Measurements from ENCODE around the gene ISLR.
"Not testable (repeated sequence)": the region's sequence is repeated elsewhere in the genome, so short reads cannot be mapped to it uniquely, and the experiment has no call there.

ISLR gene

DNA sequence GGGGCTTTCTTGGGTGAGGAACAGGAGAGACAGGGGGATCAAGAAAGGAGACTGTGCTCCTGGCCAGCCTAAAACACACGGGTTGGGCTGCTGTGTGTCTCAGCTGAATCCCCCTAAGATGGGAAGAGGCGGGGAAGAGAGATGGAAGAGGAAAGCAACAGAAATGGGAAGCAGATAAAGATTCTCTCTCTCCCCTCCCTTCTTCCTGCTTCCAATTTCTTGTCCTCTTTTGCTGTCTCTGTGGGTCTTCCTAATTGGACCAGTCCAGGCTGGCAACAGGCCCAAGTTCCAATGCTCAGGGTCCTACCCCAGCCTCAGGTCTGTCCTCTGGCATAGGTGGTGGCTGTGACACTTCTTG is 36.0 kb upstream of the ISLR start:
- DNase-seq, result no peak

DNA sequence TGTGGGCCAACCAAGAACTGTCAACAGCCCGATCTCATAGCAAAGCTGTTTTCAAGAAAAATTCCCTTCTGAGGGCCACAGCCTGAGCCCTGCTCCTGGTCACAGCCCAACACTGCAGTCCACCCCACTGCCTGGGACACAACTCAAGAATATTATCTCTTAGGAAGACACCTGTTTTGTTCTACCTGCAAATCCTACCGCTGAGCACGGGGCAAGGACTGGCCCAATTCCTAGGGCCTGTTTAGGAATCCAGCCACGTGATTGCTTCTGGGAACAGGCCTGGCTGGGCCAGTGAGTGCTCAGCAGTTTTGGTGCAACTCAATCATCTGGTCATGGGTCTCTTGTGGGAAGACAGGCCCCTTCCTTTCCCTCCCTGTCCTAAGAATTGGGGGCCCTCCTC is 34.9 kb upstream of the ISLR start:
- DNase-seq, result no peak

DNA sequence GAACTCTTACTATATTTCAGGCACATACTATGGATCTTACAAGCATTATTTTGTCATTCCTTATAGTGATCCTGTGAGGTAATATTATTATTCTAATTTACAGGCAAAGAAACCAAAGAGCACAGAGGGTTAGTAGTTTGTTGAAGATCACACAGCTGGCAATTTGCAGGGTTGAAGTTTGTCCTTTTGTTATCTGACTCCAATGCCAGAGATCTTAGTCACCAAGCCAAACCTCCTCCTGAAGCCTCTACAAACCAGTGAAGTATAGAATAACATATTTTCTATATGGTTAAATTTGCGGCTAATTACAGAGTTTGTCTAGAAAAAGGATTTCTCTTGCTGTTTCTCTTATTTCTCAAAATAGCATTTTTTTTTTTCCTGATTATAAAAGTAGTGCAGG is 31.9 kb upstream of the ISLR start:
- no peak for DNase-seq

DNA sequence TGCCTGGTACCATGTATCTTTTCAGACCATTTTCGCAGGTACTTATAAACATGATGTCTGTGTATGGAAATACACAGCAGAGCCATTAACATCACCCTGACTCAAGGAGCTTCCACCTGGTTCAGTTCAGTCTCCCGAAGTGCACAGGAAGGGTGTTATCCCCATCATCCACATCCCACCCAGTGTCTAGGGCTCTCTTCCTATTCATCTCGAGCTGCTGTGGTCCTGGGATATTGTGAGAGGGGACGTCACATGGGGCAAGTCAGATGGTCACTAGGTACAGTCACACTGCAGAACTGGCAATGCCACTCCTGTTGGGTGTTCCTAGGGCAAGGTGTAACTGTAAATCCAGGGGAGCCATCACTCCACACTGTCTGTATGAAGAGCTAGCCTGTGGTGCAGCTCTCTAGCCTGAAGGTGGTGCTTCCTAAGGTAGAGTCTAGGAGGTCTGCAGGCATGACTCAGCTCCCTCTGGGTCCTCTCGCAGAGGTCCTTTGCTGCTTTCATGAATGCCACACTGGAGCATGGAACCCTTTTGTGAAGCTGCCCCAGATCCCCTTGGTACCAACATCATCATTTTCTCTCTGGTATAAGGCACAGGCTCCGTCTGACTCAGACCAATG is 29.2 kb upstream of the ISLR start:
- DNase-seq, result no peak

DNA sequence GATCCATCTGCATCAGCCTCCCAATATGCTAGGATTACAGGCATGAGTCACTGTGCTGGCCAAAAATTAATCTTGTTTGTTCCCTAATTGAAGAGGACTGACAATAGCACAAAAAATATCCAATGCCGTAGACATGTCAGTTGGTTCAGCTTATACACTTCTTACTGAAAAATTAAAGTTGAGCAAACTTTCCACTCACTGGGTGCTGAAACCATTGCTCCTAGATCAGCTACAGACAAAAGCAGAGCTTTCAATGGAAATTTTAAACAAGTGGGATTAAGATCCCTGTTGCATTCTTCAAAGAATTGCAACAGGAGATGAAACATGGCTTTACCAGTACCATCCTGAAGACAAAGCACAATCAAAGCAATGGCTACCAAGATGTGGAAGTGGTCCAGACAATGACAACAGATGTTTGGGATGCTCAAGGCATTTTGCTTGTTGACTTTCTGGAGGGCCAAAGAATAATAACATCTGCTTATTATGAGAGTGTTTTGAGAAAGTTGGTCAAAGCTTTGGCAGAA is 27.2 kb upstream of the ISLR start:
- DNase-seq, result no peak

DNA sequence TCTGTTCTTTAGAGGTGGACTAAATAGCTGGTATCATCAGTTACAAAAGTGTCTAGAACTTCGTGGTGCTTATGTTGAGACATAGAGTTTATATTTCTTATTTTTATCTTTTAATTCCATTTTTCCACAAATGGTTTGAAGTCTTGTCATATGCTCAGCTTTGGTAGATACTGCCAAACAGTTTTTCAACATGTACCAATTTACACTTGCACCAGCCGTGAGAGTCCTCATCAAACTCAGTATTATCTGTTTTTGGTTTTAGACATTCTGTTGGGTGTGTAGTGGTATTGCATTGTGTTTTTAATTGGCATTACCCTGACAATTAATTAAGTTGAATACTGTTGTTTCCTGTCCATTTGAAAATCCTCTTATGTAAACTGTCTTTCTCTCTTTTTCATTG is 26.5 kb upstream of the ISLR start:
- DNase-seq, result no peak

DNA sequence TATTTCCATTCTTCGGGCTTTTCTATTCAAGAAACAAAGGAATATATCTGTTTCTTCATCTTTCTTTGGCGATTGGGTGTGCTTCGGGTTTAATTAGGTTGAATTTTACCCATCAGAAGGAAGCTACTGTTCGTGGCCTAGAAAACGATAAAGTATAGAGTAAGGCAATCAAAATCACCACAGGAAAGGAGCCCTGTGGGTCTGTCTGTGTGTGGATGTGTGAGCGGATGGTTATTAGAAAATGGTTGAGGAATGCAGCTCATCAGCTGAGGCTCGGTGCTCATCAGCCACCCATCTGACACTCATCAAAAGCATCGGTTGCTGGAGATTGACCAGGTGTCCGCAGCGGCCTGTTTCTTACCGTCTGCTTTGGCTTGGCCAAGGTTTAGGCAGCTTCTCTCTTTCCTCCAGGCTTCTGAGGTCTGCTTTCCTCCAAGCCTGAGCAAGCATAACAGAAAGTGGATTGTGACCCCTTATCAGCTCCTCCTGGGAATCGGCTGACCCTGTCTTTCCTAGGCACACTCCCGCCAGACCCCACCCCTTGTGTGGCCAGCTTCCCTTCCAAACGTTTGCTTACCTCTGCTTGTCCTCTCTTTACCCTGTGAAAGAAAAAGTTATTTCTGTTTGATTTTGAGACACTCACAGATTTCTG is 17.6 kb upstream of the ISLR start:
- DNase-seq, result no peak

DNA sequence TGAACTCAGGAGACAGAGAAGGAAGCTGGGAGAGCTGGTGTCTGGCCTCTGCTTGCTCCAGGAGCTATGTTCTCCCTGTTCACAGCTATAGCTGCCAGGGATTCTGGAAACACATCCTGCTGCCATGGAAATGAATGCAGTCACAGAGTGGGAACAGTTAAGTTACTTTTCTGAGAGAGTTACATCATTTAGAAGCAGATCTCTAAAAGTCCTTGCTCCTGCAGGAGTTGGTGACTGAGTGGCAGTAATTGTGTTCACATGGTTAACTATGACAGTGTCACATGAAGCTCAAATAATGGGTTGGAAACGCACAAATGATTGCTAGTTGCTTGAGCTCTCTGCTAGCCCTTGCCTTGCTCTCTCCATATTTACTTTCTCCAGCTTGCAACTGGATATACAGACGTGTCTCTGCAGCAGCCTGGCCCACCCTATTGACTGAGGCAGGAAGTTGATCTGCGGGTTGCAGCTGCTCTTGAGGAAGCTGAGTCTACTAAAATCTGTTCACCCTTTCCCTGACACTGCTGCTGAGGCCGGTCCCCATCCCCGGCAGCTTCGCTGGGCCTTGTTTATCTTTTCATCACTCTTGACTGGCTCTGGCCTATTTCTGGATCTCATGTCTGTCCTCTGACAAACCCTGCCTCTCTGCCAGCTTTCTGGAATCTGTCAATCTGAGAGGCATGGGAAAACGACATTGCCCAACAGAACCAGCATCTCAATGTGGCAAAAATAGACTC is 16.7 kb upstream of the ISLR start:
- DNase-seq, result no peak

DNA sequence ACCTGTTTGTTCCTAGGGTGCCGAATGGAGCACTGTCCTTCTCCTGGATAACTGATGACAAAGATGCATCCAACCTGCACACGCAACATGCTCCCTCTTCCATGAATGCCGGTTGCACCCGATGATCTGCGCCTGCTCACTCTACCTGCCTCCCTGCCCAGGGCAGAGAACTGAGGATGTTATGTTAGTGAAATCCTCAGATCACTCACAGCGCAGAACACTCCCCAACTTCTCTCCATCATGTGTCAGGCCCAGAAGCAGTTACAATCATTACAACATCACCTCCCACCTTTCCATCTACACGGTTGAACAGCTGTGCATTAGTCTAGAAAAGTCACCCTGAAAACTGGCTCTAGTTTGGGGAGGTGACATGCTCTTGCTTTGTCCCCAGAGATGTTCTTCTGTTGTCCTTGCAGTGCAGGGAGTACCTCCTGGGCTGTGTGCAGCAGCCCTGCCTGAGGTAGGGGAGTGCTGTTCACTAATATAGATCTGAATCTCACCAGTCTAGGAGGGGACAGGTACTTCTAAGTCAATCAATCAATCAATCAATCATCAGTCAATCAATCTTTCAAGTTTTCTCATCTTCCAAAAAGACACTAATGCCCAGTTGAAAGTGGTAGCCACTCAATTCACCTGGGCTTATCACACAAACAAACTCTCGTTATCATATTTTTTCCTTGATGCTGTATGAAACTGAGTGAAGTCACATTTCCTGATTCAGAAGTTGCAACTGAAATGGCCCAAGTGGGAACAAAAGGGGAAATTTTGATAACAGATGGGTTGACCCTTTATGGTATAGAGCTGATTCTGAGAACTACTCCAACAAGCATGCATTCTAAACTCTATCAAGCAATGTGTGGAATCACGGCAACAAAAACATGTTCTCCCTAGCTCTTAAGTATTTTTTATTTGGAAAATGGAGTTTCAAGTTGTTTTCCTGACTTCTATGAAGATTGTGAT is 15.4 kb upstream of the ISLR start:
- no peak for DNase-seq

DNA sequence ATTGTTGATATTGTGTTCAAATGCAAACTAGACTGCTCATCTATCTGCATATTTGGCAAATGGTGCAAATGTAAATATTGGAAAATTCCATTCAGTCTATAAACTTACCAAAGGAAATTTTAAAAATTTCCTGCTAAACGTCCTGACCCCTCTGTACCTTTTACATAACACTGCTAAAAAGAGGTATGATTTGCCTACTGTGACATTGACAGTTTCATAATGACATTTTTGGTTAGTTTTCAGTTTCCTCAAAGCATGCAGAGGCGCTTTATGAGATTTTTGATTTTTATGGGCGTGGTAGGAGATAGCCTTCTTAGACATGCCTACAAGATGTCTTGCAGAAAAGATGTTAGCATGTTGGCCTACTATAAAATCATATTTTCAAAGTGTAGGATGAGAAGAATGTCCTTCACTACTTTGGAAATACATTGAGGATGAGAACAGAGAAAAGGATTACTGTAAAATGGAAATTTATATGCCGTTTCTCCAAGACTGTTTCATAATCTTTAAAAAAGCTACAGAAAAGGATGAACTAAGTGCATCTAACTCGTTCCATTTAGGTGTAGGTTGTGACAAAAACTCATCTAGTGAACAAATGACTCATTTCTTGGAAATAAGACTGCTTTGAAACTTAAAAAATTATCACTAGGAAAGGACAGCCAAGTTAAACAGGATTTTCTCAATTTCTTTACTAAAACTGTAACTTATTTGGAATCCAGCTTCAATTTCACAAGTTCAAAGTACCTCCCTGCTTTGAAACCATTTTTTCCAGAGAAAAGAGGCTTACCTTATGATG is 14.5 kb upstream of the ISLR start:
- no peak for DNase-seq

DNA sequence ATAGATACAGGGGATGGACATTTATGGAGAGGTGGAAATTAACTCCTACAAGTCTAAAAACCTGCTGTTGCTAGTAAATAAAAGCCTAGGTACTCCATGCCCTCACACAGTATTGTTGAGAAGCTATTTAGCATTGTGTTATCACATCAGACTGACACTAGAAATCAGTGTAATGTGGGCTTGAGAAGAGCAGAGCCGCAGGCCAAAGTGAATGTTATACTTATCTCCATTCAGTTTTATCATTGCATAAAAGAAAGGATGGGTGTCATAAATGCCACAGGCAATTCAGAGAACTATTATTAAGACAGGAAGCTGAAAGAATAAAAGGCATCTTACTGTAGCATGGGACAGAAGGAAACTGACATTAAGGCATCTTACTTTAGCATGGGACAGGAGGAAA is 13.7 kb upstream of the ISLR start:
- DNase-seq, result no peak

DNA sequence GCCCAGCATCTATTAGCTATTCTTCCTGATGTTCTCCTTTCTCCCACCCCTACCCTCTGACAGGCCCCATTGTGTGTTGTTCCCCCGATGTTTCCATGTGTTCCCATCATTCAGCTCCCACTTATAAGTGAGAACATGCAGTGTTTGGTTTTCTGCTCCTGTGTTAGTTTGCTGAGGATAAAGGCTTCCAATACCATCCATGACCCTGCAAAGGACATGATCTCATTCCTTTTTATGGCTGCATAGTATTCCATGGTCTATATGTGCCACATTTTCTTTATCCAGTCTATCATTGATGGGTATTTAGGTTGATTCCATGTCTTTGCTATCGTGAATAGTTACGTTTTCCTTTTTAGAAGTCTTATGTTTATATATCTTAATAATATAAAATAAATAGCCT is 13.1 kb upstream of the ISLR start:
- not testable (repeated sequence) for DNase-seq

DNA sequence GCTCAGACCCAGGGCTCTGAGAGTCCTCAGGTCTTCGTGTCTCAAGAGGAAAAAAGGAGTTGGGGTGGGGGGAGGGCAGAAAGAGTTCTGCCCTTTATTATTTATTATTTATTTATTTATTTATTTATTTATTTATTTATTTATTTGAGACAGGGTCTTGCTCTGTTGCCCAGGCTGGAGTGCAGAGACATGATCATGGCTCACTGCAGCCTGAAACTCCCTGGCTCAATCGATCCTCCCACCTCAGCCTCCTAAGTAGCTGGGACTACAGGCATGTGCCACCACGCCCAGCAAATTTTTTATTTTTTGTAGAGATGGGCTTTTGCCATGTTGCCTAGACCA is 11.3 kb upstream of the ISLR start:
- not testable (repeated sequence) for DNase-seq

DNA sequence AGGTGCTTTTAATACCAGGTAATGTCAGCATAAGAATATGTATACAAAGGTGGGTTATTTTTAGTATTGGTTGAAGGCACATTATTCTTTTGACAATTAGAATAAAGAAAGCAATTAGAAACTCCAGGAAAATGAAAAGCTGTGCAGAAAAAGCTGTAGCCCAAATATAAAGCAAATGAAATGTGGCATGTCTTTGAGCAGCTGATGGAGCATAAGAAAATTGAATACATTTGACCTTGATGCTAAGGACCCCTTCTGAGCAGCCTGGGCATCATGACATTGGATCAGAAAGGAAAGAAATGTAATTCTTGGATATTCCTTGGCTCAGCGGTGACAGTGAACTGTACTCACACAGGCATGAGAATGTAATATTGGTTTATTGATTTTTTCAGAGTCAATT is 8.0 kb upstream of the ISLR start:
- no peak for DNase-seq

DNA sequence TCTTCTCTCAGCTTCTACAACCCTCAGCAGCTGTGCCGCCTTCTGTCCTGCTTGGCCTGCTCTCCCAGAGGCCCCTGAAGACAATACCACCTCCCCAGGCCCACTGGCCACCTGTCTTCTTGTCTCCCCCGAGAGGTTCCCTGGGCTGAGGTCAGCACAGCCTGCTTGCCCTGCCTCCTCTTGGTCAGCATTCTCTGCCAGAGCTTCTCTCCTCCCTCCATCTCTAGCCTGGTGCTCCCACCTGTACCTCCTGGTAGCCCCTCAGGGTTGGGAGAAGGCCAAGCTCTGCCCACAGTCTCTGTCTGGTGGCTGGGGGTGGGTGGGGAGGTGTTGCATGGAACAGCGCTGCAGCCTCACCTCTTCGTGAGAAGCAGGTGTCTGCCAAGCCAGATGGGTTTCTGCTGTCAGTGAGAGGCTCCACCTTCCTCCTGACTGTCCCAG is 5.6 kb upstream of the ISLR start:
- no peak for DNase-seq

DNA sequence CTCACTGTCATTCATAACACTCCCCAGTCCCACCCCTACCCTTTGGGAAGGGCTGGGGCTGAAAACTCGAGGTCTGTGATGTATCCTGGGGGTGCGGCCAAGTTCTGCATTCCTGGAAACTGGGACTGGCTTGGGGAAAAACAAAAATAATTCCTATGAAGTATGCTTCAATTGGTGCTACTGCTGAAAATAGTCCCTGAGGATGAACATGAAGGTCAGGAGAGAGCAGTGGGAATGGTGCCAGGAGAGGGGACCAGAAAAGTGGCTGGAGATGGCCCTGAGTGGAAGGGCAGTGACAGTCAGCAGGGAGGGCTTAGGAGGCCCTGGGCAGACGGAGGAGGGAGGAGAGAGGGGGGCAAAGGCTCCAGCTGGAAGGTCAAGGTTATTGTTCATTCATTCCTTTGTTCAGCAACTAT is 4.8 kb upstream of the ISLR start:
- DNase-seq, result no peak

DNA sequence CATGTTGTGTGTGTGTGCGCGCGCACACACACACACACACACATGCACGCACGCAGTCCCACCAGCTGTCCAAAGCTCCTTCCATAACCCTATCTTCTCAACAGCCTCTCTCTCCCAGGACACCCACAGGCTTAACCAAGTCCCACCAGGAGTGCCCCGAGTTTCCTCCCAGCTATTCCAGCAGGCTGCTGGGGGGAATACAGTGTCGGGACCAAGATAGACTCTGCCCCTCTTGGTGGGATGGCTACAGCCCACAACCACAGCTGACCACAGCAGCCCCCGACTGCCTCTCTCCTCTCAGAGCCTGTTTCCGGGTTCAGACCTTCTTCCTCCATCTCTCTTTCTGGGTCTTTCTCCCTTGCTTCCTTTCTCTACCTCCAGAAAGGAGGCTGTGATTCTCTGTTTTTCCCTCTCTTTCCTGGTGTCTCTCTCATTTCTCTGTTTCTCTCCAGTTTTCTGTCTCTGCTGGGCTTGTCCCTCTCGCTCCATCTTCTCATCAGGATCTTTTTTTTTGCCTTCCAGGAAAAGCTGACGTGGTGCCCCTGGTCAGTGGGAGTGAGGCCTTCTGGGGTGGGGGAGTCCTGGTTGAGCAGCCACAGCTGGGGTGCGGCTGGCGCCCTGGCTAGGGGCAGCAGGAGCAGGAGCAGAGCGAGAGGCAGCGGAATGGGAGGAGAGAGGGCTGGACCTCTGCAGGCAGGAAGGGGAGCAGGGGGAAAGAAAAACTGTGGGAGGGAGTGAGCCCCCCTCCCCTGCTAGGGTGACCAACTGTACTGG is 3.3 kb upstream of the ISLR start:
- DNase-seq, result no peak

DNA sequence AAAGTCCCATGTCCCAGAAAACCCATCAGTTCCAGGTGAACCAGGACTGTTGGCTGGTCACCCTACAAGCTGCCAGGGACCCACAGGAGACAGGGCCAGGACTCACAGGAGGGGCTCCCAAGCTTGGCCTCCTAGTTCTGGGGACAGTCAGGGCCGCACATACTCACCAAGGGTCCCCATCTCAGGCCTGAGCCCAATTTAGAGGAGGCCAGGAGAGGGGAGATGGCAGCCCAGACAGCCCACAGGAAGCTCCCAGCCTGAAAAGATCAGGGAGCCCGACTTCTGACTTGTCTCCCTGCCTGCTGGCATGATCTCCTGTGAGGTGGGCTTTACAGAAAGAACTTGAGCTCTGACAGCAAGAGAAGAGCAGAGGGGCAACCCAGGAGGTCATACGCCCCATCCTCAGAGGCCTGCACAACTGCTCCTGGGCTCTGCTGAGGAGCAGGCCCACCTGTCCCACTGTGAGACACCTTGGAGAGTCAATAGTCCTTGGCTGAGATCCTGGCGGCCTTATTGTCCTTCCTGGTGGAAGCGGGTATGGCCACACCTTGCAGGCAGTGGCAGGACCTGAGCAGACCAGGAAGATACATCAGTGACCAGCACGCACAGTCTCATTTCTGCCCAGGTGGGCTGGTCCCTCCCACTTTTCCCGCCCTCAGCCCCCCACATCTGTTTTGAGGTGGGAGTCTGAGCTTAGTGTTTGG is 2.5 kb upstream of the ISLR start:
- no peak for DNase-seq

DNA sequence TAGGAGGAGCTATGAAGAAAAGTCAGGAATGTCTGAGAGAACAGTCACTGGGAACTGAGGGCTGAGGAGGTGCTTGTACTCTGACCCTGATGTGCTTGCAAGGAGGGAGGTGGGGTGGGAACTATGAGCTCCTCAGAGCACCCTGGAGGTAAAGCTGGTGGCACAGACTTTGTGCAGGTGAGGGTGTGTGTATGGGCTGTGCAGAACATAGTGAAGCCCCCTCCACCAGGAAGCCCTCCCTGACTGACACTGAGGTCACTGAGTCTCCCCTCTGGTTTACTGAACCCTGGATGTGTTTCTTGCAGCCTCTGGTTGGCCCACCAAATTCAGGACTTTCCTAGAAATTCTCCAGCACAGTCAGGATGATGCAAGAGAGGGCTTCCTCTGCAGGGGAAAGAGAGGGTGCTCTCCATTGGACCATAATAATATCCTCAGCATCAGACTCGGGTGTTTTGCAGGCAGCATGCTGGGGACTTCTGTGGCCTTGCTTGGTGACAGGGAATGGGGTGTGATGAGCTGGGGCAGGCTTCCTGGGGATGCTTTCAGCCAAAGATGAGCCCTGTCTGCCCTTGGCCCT is 1.5 kb upstream of the ISLR start:
- DNase-seq, result no peak

DNA sequence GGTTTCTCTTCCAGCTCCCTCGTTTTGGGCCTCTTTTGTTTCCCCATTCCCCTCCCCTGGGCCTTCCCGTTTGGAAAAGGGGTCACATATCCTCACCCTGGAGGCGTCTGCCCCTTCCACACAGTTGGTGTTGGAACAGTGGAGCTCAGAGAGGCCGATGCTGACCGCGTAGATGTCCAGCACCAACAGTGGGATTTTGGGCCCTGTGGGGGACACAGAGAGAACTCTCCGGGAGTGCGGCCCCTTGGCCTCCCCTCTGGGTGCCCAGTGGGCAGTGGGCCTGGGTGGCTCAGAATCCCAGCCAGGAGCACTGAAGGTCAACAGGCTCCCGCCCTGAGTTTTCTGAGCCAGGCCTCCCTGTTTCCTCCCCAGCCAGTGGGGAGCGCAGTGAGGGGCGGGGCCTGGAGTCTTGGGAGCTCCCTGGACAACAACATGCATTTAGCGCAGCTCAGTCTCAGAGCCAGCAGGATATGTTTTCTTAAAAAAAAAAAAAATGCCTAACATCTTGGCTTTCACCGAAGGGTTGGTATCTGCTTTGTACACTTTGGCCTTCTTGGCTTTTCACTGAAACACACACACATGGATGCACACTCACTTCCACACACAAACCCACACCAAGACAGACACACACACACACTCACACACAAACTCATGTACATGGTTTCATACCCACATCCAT is 670 bp upstream of the ISLR start:
- DNase-seq, result no peak

Data from effector CD4-positive, alpha-beta T cell (primary cell).